B cell (primary cell): ENCODE results near the gene BPIFB1. TPM values are rescaled to one million over a fixed set of nuclear protein-coding genes. Genes with fewer than 3 reads are reported as not detected.

ENCODE experiments used
- ATAC-seq: fragments of 200-7000 bp; cut with Tn5 transposase; one replicate; pipeline ENCODE4 v1.10.0; 2021; ENCODE audit warnings: low read depth, mild to moderate bottlenecking, moderate number of reproducible peaks, moderate library complexity
- CTCF ChIA-PET: fragments of 350-600 bp; sonication (Branson Sonifier 250); formaldehyde crosslinking; loops from one replicate; lab custom pipeline; 2021; ENCODE audit warnings: antibody characterized with exemption, inconsistent platforms; lab: Charles Lee
- POLR2A ChIA-PET: fragments of 350-600 bp; sonication (Branson Sonifier 250); formaldehyde crosslinking; loops from one replicate; lab custom pipeline; 2021; ENCODE audit warnings: antibody characterized with exemption; lab: Charles Lee
- DNase-seq: peaks from one replicate; pipeline ENCODE4 v3.0.0; 2013
- H2AFZ ChIP-seq: 2 replicates; pipeline ENCODE4 v1.6.1; 2012; ENCODE audit warnings: mild to moderate bottlenecking, low read depth, low read length; ENCODE audit not compliant: insufficient read depth, poor library complexity, severe bottlenecking
- H3K27ac ChIP-seq, 2 donors: 1 replicate in 1 of 2; 2 replicates in 1 of 2; pipeline ENCODE4 v1.5.1; 2012 to 2013; ENCODE audit warnings: low read length in 2 of 2, mild to moderate bottlenecking in 2 of 2, moderate library complexity in 1 of 2
- H3K27me3 ChIP-seq, 4 experiments: fragments of 200-600 bp in 1 of 4; sonication (generic) in 1 of 4; replicated peaks in 1 of 4; 1 replicate in 2 of 4; 2 replicates in 2 of 4; pipeline versions ENCODE4 v1.6.1 to v1.7.0; 2013 to 2016; ENCODE audit warnings: low read length in 3 of 4, mild to moderate bottlenecking in 2 of 4, mixed read lengths in 1 of 4, moderate library complexity in 1 of 4; ENCODE audit not compliant: insufficient read depth in 4 of 4, control insufficient read depth in 3 of 4; ENCODE audit errors: control extremely low read depth in 1 of 4
- H3K36me3 ChIP-seq, 2 experiments: replicated peaks in 1 of 2; 1 replicate in 1 of 2; 2 replicates in 1 of 2; pipeline versions ENCODE4 v1.6.1 to v1.7.1; 2013; ENCODE audit warnings: low read length in 1 of 2; ENCODE audit not compliant: insufficient read depth in 2 of 2, control insufficient read depth in 1 of 2; ENCODE audit errors: control extremely low read depth in 1 of 2, extremely low read depth in 1 of 2
- H3K4me1 ChIP-seq, 2 donors: fragments of 200-600 bp in 1 of 2; sonication (generic) in 1 of 2; 1 replicate in 1 of 2; 2 replicates in 1 of 2; pipeline versions ENCODE4 v1.5.1 to v1.6.1; 2013 to 2017; ENCODE audit warnings: low read length in 2 of 2; ENCODE audit not compliant: control insufficient read depth in 2 of 2, insufficient read depth in 2 of 2
- H3K4me2 ChIP-seq: replicated peaks from 2 replicates; pipeline ENCODE3; 2012; ENCODE audit warnings: mild to moderate bottlenecking, low read depth, low read length; ENCODE audit not compliant: poor library complexity, severe bottlenecking
- H3K4me3 ChIP-seq, 5 experiments: fragments of 200-600 bp in 1 of 5; sonication (generic) in 1 of 5; 1 replicate in 3 of 5; 2 replicates in 2 of 5; pipeline versions ENCODE4 v1.5.1 to v1.7.0; 2011 to 2016; ENCODE audit warnings: low read length in 4 of 5, mild to moderate bottlenecking in 4 of 5, low read depth in 2 of 5, control low read depth in 1 of 5, moderate library complexity in 1 of 5; ENCODE audit not compliant: insufficient read depth in 1 of 5; ENCODE audit errors: control extremely low read depth in 1 of 5, extremely low read depth in 1 of 5
- H3K79me2 ChIP-seq: fragments of 200-600 bp; sonication (generic); one replicate; pipeline ENCODE4 v1.6.0; 2016; ENCODE audit warnings: low read length; ENCODE audit not compliant: control insufficient read depth, insufficient read depth
- H3K9ac ChIP-seq: fragments of 200-600 bp; sonication (generic); 2 replicates; pipeline ENCODE4 v1.6.1; 2017; ENCODE audit warnings: mild to moderate bottlenecking, low read length, moderate library complexity
- H3K9me3 ChIP-seq, 3 donors: one replicate each; pipeline versions ENCODE4 v1.6.1 to v1.7.1; 2013; ENCODE audit warnings: low read length in 2 of 3; ENCODE audit not compliant: control insufficient read depth in 2 of 3, insufficient read depth in 1 of 3; ENCODE audit errors: control extremely low read depth in 1 of 3
- H4K20me1 ChIP-seq: 2 replicates; pipeline ENCODE4 v1.6.0; 2012; ENCODE audit warnings: mild to moderate bottlenecking, low read length; ENCODE audit not compliant: insufficient read depth, control insufficient read depth, poor library complexity, severe bottlenecking
- H3K27ac Mint-ChIP-seq: one replicate; pipeline ENCODE4 v1.8.0; 2021; ENCODE audit warnings: mixed read lengths
- H3K27me3 Mint-ChIP-seq: one replicate; pipeline ENCODE4 v1.8.0; 2021; ENCODE audit warnings: mixed read lengths
- H3K4me1 Mint-ChIP-seq: one replicate; pipeline ENCODE4 v1.8.0; 2021; ENCODE audit warnings: mixed read lengths
- H3K4me3 Mint-ChIP-seq: one replicate; pipeline ENCODE4 v1.8.0; 2021; ENCODE audit warnings: mixed read lengths
- H3K9me3 Mint-ChIP-seq: one replicate; pipeline ENCODE4 v1.8.0; 2022; ENCODE audit warnings: mixed read lengths; ENCODE audit not compliant: insufficient read depth
- EZH2 ChIP-seq: IDR thresholded peaks from 2 replicates; pipeline ENCODE4 v1.6.1; 2012; ENCODE audit warnings: borderline replicate concordance, low read depth, mild to moderate bottlenecking, moderate library complexity, low read length; ENCODE audit not compliant: insufficient read depth, poor library complexity, severe bottlenecking
- WGBS: methylation state at CpG from one replicate; pipeline ENCODE4 v1.1.5; 2013; ENCODE audit warnings: missing lambda C conversion rate; ENCODE audit not compliant: insufficient coverage; 5-methylcytosine and 5-hydroxymethylcytosine counted together
- intact Hi-C: fragments of 100-400 bp; cut with micrococcal nuclease; formaldehyde crosslinking; loops from one replicate; pipeline ENCODE4 v1.10.0; 2022
- polyA plus RNA-seq: library from polyadenylated mRNA; depleted of rRNA; stranded (reverse); fragments of >200 nt; gene quantifications from 2 replicates; pipeline ENCODE4 v1.2.3, GENCODE V29; 2012
- total RNA-seq, 2 donors: library from RNA; stranded (reverse); fragments of 120-200 nt in 1 of 2; gene quantifications; 1 replicate in 1 of 2; 2 replicates in 1 of 2; pipeline versions ENCODE4 v1.2.3 to v1.2.4, GENCODE V29; 2013 to 2022
- TF ChIP-seq, protein P1 (sequence below): fragments of 200-600 bp; IDR thresholded peaks from one replicate; pipeline ENCODE4 v1.8.0; 2022; ENCODE audit warnings: antibody characterized with exemption, mild to moderate bottlenecking

The BPIFB1 gene
- total and polyA plus RNA-seq, 2 donors (not counting 1 experiment from before 2014, with no cell fraction given), result not detected

DNA sequence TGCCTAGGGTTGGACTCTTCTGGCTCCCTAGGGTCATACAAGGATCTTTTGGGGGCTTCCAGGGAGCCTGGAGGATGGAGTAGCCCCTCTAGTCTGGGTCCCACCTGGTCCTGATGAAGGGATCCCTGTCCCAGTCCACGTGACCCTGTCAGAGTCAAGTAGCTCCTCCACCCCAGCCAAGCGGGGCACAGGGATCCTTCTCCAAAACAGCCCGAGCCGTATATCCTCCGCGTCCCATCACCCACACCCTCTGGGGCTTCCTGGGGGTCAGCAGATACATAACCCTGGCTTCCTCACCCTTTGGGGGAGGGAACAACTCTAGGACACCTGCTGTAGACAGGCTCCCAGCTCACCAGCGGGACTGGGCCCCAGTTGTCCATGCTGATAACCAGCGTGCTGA is 28.0 kb downstream of the BPIFB1 start:
- no peaks in the 10 kb centered on the region for H3K9me3 Mint-ChIP-seq
- no peak for TF ChIP-seq EZH2
- TF ChIP-seq, protein P1, sequence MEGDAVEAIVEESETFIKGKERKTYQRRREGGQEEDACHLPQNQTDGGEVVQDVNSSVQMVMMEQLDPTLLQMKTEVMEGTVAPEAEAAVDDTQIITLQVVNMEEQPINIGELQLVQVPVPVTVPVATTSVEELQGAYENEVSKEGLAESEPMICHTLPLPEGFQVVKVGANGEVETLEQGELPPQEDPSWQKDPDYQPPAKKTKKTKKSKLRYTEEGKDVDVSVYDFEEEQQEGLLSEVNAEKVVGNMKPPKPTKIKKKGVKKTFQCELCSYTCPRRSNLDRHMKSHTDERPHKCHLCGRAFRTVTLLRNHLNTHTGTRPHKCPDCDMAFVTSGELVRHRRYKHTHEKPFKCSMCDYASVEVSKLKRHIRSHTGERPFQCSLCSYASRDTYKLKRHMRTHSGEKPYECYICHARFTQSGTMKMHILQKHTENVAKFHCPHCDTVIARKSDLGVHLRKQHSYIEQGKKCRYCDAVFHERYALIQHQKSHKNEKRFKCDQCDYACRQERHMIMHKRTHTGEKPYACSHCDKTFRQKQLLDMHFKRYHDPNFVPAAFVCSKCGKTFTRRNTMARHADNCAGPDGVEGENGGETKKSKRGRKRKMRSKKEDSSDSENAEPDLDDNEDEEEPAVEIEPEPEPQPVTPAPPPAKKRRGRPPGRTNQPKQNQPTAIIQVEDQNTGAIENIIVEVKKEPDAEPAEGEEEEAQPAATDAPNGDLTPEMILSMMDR, result no peak
- H3K4me1 Mint-ChIP-seq, result no peaks in the 10 kb centered on the region
- H3K4me2 ChIP-seq, result no peak overlapping the region
- no peaks in the 10 kb centered on the region for H4K20me1 ChIP-seq
- no peaks in the 10 kb centered on the region for H3K36me3 ChIP-seq
- ChIA-PET CTCF (interaction anchor here (0.7 kb wide), 1 partner anchor 215 kb away, joined by 3 read pairs; no protein-coding TSS in a partner anchor), POLR2A (no interaction called here)
- no peak overlapping the region for H3K4me3 ChIP-seq
- intact Hi-C loops, result no loop called here
- WGBS, result 92% methylated on average over 8 of the region's 8 CpGs
- ATAC-seq, result no peak
- peaks cover 0 to 2% (median 0%) of the 10 kb centered on the region in 4 experiments for H3K27me3 ChIP-seq
- H3K9me3 ChIP-seq, result peaks cover 0 to 3% (median 0%) of the 10 kb centered on the region in 3 donors
- H3K27me3 Mint-ChIP-seq, result peaks cover 5% of the 10 kb centered on the region
- H3K27ac Mint-ChIP-seq, result no peak overlapping the region
- no peaks in the 10 kb centered on the region for H3K79me2 ChIP-seq
- peaks cover 0 to 5% of the 10 kb centered on the region in 2 donors for H3K4me1 ChIP-seq
- no peak for DNase-seq
- H3K27ac ChIP-seq, result no peak overlapping the region
- no peak overlapping the region for H3K4me3 Mint-ChIP-seq
- H3K9ac ChIP-seq, result no peak overlapping the region
- no peak overlapping the region for H2AFZ ChIP-seq

DNA sequence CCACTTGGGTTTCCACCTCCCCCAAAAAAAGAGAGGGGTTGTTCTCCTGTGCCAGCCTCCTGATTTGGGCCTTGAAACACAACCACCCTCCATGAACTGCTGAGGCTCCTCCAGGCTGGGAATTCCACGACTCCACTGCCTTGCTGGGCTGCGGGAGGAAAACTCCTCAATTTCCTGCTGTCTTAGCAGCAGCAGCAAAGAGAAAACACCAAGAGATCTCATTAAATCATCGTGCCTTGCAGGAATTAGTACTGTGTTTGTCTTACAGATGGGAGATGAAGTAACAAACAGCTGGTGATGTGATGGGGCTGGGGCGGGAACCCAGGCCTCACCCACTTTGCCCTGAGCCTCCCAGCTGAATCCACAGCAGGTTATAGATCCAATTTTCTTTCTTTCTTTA is 29.0 kb downstream of the BPIFB1 start:
- POLR2A ChIA-PET, result no interaction called here
- H3K4me3 ChIP-seq, result no peak overlapping the region
- TF ChIP-seq EZH2, result no peak
- TF ChIP-seq, protein P1, result no peak
- CTCF ChIA-PET, result no interaction called here
- no peaks in the 10 kb centered on the region for H4K20me1 ChIP-seq
- peaks cover 0 to 2% (median 0%) of the 10 kb centered on the region in 4 experiments for H3K27me3 ChIP-seq
- H3K4me1 Mint-ChIP-seq, result no peaks in the 10 kb centered on the region
- no peak for ATAC-seq
- no peak overlapping the region for H3K27ac ChIP-seq
- no peaks in the 10 kb centered on the region for H3K79me2 ChIP-seq
- no peak overlapping the region for H3K27ac Mint-ChIP-seq
- WGBS, result 100% methylated on average over 1 of the region's 4 CpGs
- H3K4me1 ChIP-seq, result peaks cover 0 to 5% of the 10 kb centered on the region in 2 donors
- no peaks in the 10 kb centered on the region for H3K36me3 ChIP-seq
- H3K4me3 Mint-ChIP-seq, result no peak overlapping the region
- intact Hi-C loops, result no loop called here
- no peaks in the 10 kb centered on the region for H3K9me3 ChIP-seq
- no peak overlapping the region for H3K9ac ChIP-seq
- peaks cover 5% of the 10 kb centered on the region for H3K27me3 Mint-ChIP-seq
- DNase-seq, result no peak
- H3K9me3 Mint-ChIP-seq, result no peaks in the 10 kb centered on the region
- H3K4me2 ChIP-seq, result no peak overlapping the region
- H2AFZ ChIP-seq, result no peak overlapping the region
